A673 (cell line): ENCODE data around the gene KIF17.

ENCODE experiments used
- CTCF ChIP-seq: fragments of 300-800, 200-600 bp; sonication (generic); conservative IDR thresholded peaks from 2 replicates; pipeline ENCODE4 v1.5.1; 2017; ENCODE audit warnings: low read depth, mild to moderate bottlenecking, antibody characterized with exemption, low read length, moderate library complexity, mixed read lengths
- EZH2 ChIP-seq: fragments of 200-600 bp; sonication (generic); IDR thresholded peaks from 2 replicates; pipeline ENCODE4 v1.6.1; 2017; ENCODE audit warnings: borderline replicate concordance, low read depth, mild to moderate bottlenecking, mixed read lengths, antibody characterized with exemption, low read length; ENCODE audit not compliant: poor library complexity, severe bottlenecking

- TF ChIP-seq CTCF (no peak), EZH2 (no peak)
Observed at GRCh38 chr1:20700636-20701215, 17.1 kb downstream of the KIF17 start.
